ENCODE data around the gene LRPAP1. TPM values are rescaled to one million over a fixed set of nuclear protein-coding genes. Genes with fewer than 3 reads are reported as not detected.

Gene LRPAP1
- total and polyA plus RNA-seq, 10 of the 15 experiments (the other 5 are each of a cell fraction or from before 2014, with no cell fraction given) = 1.0 to 100 (median 51.1) TPM

DNA sequence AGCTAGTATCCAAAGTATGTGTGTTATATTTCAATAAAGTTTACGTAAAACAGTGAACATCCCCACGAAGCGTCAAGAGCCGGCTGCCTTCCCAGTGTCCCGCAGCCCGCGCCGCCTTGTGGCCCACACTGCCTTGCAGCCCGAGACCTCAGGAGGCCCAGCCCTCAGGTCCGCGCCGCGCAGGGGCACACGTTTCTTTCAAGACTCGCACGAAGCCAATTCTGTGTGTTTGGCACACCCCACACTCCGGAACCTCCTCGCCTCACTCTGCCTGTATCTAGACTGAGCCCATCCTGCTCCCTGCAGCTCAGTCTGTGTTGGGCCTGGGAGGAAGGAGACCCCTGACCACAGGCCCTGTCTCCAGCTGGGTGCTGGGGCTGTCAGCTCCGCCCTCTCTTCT is 5.8 kb downstream of the LRPAP1 start:
- H3K36me3 ChIP-seq (ENCODE audit: control insufficient read depth in 2 of 2, insufficient read depth in 2 of 2, low read length in 1 of 2) = peaks cover 9 to 15% of the 10 kb centered on the region in 2 experiments
- DNase-seq (ENCODE audit: low read depth, low spot score) = no peak
- peaks cover 4% of the 10 kb centered on the region; the same call in 1 of the 2 replicates for H4K20me1 ChIP-seq (ENCODE audit: control insufficient read depth, insufficient read depth)
- in situ Hi-C loops (cut with MboI) (no loop called here), intact Hi-C loops (cut with micrococcal nuclease; ENCODE audit: unreplicated experiment) (no loop called here)
- BruUV-seq (replicated peaks) = no TSS peak
- no peak overlapping the region for H3K9ac ChIP-seq (ENCODE audit: control insufficient read depth, insufficient read depth, low read length)
- 98% methylated on average over 19 of the region's 19 CpGs for WGBS (ENCODE audit: insufficient coverage, insufficient replicate concordance, low lambda C conversion rate, missing lambda C conversion rate)
- no peak overlapping the region for H3K4me2 ChIP-seq (ENCODE audit: control insufficient read depth, insufficient read depth)
- no peak overlapping the region for H2AFZ ChIP-seq (ENCODE audit: control insufficient read depth, low read depth, low read length)
- H3K9me3 ChIP-seq (replicated peaks; ENCODE audit: control insufficient read depth, insufficient read depth, low read length) = no peaks in the 10 kb centered on the region
- H3K27ac ChIP-seq (ENCODE audit: control insufficient read depth, insufficient read depth) = no peak overlapping the region
- peaks cover 13% of the 10 kb centered on the region for H3K4me1 ChIP-seq (ENCODE audit: control insufficient read depth, insufficient read depth, low read length)
- RAD21 ChIA-PET (ENCODE audit: unreplicated experiment) = no interaction called here
- no peak for TF ChIP-seq NRF1 (conservative IDR thresholded peaks at IDR 0.05; ENCODE audit: low read depth, low read length)
- TF ChIP-seq, protein P1, sequence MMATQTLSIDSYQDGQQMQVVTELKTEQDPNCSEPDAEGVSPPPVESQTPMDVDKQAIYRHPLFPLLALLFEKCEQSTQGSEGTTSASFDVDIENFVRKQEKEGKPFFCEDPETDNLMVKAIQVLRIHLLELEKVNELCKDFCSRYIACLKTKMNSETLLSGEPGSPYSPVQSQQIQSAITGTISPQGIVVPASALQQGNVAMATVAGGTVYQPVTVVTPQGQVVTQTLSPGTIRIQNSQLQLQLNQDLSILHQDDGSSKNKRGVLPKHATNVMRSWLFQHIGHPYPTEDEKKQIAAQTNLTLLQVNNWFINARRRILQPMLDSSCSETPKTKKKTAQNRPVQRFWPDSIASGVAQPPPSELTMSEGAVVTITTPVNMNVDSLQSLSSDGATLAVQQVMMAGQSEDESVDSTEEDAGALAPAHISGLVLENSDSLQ (IDR thresholded peaks at IDR 0.05) = no peak
- TF ChIP-seq TARDBP (IDR thresholded peaks at IDR 0.05; ENCODE audit: borderline replicate concordance) = no peak
- no peak for TF ChIP-seq SREBF2 (IDR thresholded peaks at IDR 0.05; ENCODE audit: low read length)
- TF ChIP-seq POLR2AphosphoS2 (IDR thresholded peaks at IDR 0.05; ENCODE audit: low read depth, low read length) = no peak
- TF ChIP-seq, protein P2, sequence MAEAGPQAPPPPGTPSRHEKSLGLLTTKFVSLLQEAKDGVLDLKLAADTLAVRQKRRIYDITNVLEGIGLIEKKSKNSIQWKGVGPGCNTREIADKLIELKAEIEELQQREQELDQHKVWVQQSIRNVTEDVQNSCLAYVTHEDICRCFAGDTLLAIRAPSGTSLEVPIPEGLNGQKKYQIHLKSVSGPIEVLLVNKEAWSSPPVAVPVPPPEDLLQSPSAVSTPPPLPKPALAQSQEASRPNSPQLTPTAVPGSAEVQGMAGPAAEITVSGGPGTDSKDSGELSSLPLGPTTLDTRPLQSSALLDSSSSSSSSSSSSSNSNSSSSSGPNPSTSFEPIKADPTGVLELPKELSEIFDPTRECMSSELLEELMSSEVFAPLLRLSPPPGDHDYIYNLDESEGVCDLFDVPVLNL (IDR thresholded peaks at IDR 0.05; ENCODE audit: low read depth, low read length) = no peak
- TF ChIP-seq TCF3 (IDR thresholded peaks at IDR 0.05; ENCODE audit: borderline replicate concordance, insufficient read depth, low read depth, low read length) = no peak
- no peak for TF ChIP-seq TBL1XR1 (IDR thresholded peaks at IDR 0.05; ENCODE audit: low read depth, low read length)
- TF ChIP-seq PML (IDR thresholded peaks at IDR 0.05; ENCODE audit: low read length) = no peak
- TF ChIP-seq POLR2A (IDR thresholded peaks at IDR 0.05; ENCODE audit: low read depth, low read length) = no peak
- TF ChIP-seq CHD1 (IDR thresholded peaks at IDR 0.05; ENCODE audit: low read depth, low read length) = no peak
- TF ChIP-seq STAT3 (IDR thresholded peaks at IDR 0.05; ENCODE audit: low read depth, low read length) = no peak
- TF ChIP-seq RB1 (IDR thresholded peaks at IDR 0.05; ENCODE audit: borderline replicate concordance) = no peak
- TF ChIP-seq, protein P3, sequence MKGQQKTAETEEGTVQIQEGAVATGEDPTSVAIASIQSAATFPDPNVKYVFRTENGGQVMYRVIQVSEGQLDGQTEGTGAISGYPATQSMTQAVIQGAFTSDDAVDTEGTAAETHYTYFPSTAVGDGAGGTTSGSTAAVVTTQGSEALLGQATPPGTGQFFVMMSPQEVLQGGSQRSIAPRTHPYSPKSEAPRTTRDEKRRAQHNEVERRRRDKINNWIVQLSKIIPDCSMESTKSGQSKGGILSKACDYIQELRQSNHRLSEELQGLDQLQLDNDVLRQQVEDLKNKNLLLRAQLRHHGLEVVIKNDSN (IDR thresholded peaks at IDR 0.05; ENCODE audit: borderline replicate concordance, extremely low read length, insufficient read depth, low read depth, low read length) = no peak
- no peak for TF ChIP-seq MEF2B (IDR thresholded peaks at IDR 0.05; ENCODE audit: partially characterized antibody, poor library complexity, severe bottlenecking)
- CTCF ChIA-PET = no interaction called here
- FAIRE-seq = no peak
- no peaks in the 10 kb centered on the region for H3K27me3 ChIP-seq (replicated peaks in 1 of 2; ENCODE audit: control insufficient read depth in 2 of 2, insufficient read depth in 2 of 2, low read length in 1 of 2)
- peaks cover 15% of the 10 kb centered on the region for H3K79me2 ChIP-seq (ENCODE audit: control insufficient read depth, insufficient read depth, low read length)
- POLR2A ChIA-PET = no interaction called here
- SMC1A ChIA-PET (ENCODE audit: uncharacterized antibody, unreplicated experiment) = no interaction called here
- no peak for ATAC-seq
- no peak overlapping the region for H3K4me3 ChIP-seq

Measured in GM12878 (cell line).